Suppressor macrophage treated with lipopolysaccharide for 4 hours (primary cell): ENCODE measurements around the gene SLAMF6.
"Not testable (repeated sequence)": the region's sequence is repeated elsewhere in the genome, so short reads cannot be mapped to it uniquely, and the experiment has no call there.

Experiments
- DNase-seq: peaks from one replicate; pipeline ENCODE4 v3.0.0-alpha.2; 2020

SLAMF6 gene

DNA sequence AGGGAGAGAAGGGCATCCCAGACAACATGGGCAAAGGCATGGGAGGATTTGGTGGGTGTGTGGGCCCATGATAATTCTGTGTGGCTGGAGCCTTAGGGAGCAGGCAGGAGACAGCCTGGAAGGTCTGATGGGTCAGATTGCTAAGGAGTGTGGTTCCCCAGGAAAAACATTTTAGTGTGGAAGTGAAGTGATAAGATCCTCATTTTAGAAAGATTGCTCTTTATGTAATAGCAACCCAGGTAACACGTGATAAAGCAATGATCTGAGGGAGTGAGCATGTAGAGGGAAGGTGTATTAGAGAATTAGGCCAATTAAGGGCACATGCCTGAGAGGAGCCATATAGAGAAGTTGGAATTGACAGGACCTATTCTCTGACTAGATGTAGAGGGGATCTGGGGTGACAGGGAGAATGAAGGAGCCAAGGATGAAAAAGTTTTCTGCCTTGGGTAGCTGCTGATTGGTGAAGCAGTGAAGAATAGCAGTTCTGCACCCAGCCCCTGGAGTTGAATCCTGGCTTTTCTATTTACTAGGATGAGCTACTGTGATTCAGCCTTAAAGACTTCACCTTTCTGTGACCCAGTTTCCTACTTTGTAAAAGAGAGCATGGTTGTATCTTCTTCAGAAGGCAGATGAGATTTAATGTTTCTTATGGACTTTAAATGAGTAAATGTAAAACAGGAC is 18.7 kb upstream of the SLAMF6 start:
- DNase-seq, result no peak

- DNase-seq, result no peak
These were observed 17.8 kb upstream of the SLAMF6 start for GRCh38 chr1:160540859-160541233.

DNA sequence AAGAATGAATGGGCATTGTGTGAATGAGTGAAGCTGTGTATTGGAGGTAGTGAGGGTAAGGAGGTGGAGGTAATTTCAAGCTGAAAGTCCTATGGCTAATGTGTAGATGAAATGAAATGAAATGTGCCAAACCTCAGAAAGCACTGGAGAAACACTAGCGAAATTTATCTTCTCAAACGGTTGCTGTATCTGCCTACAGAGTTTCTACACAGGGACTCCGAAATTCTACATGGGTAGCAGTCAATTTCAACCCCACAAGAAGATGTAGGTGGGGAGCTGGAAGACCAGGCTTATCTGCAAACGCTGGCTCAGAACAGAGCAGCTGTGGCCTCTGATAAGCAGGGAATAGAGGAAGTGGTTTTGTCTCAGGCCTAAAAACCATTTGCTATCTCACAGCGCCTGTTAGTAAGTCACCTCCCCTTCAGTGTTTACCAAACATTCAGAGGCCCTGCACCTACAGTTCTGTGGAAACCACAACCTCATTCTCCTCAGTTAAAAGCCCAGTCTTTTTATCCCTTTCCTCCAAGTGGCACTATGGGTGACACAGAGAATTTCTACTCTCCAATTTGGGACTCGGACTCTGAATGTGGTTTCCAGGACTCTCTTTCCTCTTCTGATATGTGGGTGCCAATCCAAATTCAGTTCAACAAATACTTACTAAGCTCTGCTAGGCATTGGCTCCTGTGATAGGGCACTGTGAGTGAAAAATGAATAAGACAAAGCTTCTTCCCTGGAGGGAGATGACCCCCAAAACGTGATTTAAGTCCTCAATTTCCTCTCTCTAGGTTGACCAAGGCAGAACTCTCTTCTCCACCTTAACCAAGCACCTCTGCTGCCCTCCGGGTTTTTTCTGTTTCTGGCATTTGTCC is 17.2 kb upstream of the SLAMF6 start:
- DNase-seq, result peak; percentile 52

- DNase-seq, result no peak
These were observed 16.6 kb upstream of the SLAMF6 start for GRCh38 chr1:160539684-160539989.

- DNase-seq, result no peak
These were observed 16.1 kb upstream of the SLAMF6 start for GRCh38 chr1:160538985-160539651.

DNA sequence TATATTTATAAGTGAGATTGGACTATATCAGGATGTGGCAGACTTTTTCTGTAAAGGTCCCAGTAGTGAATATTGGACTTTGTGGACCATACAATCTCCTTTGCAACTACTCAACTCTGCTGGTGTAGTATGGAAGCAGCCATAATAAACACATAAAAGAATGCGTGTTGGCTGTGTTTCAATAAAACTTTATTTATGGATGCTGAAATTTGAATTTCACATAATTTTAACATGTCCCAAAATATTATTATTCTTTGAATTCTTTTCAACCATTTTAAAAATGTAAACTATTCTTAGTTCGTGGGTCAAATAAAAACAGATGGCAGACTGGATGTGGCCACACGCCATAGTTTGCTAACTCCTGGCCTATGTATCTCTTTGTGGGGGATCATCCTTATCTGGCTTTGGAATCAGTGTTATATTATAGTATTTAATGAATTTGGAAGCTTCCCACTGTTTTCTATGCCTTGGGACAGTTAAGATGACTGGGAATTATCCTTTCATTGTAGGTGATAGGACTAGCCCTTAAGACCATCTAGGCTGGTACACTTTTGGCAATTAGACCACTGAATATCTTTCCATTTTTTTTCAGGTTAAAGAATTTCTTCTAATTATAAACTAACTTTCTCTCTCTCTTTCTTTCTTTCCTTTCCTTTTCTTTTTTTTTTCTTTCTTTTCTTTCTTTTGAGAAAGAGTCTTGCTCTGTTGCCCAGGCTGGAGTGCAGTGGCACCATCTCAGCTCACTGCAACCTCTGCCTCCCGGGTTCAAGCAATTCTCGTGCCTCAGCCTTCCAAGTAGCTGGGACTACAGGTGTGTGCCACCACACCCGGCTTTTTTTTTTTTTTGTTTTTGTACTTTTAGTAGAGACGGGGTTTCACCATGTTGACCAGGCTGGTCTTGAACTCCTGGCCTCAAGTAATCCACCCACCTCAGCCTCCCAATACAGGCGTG is 14.9 kb upstream of the SLAMF6 start:
- no peak for DNase-seq

GRCh38 chr1:160534823-160535605 is 12.0 kb upstream of the SLAMF6 start:
- no peak for DNase-seq

DNA sequence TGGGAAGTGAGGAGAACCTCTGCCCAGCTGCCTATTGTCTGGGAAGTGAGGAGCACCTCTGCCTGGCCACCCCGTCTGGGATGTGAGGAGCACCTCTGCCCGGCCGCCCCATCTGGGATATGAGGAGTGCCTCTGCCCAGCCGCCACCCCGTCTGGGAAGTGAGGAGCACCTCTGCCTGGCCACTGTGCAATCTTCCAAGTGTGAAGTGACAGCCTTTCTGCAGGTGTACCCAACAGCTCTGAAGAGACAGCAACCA is 9.4 kb upstream of the SLAMF6 start:
- DNase-seq, result not testable (repeated sequence)

DNA sequence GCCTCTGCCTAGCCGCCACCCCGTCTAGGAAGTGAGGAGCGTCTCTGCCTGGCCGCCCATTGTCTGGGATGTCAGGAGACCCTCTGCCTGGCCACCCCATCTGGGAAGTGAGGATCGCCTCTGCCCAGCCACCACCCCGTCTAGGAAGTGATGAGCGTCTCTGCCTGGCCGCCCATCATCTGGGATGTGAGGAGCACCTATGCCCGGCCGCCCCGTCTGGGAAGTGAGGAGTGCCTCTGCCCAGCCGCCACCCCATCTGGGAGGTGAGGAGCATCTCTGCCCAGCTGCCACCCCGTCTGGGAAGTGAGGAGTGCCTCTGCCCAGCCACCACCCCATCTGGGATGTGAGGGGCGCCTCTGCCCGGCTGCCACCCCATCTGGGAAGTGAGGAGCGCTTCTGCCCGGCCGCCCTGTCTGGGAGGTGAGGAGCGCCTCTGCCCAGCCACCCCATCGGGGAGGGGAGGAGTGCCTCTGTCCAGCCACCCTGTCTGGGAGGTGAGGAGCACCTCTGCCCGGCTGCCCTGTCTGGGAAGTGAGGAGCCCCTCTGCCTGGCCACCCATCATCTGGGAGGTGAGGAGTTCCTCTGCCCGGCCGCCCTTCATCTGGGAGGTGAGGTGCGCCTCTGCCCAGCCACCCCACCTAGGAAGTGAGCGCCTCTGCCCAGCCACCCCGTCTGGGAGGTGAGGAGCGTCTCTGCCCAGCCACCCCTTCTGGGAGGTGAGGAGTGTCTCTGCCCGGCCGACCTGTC is 8.9 kb upstream of the SLAMF6 start:
- not testable (repeated sequence) for DNase-seq

- not testable (repeated sequence) for DNase-seq
These were observed 6.4 kb upstream of the SLAMF6 start for GRCh38 chr1:160529401-160529952.

DNA sequence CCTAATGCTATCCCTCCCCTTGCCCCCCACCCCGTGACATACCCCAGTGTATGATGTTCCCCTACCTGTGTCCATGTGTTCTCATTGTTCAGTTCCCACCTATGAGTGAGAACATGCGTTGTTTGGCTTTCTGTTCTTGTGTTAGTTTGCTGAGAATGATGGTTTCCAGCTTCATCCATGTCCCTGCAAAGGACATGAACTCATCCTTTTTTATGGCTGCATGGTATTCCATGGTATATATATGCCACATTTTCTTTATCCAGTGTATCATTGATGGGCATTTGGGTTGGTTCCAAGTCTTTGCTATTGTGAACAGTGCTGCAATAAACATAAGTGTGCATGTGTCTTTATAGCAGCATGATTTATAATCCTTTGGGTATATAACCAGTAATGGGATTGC is 734 bp upstream of the SLAMF6 start:
- not testable (repeated sequence) for DNase-seq

GRCh38 chr1:160522136-160522535 is 919 bp downstream of the SLAMF6 start:
- no peak for DNase-seq

GRCh38 chr1:160521554-160521953 is 1.5 kb downstream of the SLAMF6 start:
- DNase-seq, result no peak

DNA sequence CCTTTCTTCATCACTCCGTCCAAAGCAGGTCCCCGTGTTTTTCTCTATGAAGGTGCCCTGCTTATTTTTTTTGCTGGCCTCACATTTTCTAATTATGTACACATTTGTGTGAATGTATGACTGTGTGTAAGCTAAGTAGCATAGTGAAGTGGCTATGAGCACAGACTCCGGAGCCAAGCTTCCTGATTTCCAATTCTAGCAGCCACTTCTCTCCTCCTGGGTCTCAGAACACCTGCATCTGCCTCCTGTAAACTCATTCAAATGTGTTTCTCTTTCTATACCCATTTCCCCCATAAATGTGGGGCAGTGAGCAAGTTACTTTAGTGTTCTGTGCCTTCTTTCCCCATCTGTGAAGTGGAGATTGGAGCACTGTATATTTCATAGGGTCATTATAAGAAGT is 2.1 kb downstream of the SLAMF6 start:
- DNase-seq, result no peak

- peak; percentile 27 for DNase-seq
These were observed 2.5 kb downstream of the SLAMF6 start for GRCh38 chr1:160520582-160520981.

- no peak for DNase-seq
These were observed 3.2 kb downstream of the SLAMF6 start for GRCh38 chr1:160519642-160520435.

DNA sequence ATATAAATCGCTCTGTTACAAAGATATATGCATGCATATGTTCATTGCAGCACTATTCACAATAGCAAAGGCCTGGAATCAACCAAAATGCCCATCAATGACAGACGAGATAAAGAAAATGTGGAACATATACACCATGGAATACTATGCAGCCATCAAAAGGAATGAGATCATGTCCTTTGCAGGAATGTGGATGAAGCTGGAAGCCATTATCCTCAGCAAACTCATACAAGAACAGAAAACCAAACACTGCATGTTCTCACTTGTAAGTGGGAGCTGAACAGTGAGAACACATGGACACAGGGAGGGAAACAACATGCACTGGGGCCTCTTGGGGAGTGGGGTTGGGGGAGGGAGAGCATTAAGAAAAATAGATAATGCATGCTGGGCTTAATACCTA is 5.5 kb downstream of the SLAMF6 start:
- not testable (repeated sequence) for DNase-seq

GRCh38 chr1:160515908-160516307 is 7.1 kb downstream of the SLAMF6 start:
- DNase-seq, result not testable (repeated sequence)

DNA sequence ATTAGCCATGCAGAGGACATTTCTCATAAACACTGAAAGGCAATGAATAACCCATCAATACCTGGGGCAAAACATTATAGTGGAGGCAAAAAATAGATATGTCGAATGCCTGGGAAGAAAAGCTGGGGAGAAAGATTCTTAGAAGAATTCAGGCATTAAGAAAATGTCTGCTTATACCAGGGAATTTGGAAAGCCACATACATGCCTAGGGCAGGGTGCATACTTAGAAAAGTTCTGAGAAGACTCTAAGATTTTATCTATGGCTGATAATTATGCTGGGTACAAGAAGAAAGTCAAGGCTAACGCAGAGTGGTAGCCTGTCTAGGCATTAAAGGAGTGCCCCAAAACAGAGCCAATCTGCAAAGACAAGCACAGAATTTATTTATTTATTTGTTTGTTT is 18.4 kb downstream of the SLAMF6 start:
- no peak for DNase-seq

DNA sequence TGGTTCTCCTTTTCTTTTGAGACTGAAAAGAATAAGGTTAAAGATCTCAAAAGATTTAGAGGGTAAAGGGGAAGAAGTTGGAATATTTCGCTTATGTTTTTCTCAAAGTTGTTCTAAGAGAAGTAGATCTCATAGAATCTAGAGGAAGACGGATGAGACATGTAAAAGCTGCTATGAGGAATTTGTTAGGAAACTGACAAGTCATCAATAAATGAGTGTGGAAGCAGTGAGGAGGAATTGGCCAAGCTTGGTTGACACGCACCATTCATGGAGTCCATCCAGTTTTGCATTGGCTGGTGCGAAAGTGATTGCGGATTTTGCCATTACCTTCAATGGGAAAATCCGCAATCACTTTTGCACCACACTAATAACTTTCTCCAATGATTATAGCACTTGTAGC is 20.0 kb downstream of the SLAMF6 start:
- no peak for DNase-seq
